Activated CD4-positive, alpha-beta T cell treated with anti-CD3 and anti-CD28 coated beads for 36 hours (primary cell): ENCODE data around the gene MACROD2. TPM values are rescaled to one million over a fixed set of nuclear protein-coding genes. Genes with fewer than 3 reads are reported as not detected.

Experiments used
- ATAC-seq: fragments of 200-7000 bp; cut with Tn5 transposase; one replicate; pipeline ENCODE4 v1.10.0; 2021; ENCODE audit warnings: mild to moderate bottlenecking, moderate library complexity
- CTCF ChIA-PET: fragments of 350-600 bp; sonication (Branson Sonifier 250); formaldehyde crosslinking; loops from one replicate; lab custom pipeline; 2021; ENCODE audit warnings: antibody characterized with exemption; lab: Charles Lee
- POLR2A ChIA-PET: fragments of 350-600 bp; sonication (Branson Sonifier 250); formaldehyde crosslinking; loops from one replicate; lab custom pipeline; 2021; ENCODE audit warnings: antibody characterized with exemption, inconsistent platforms; lab: Charles Lee
- DNase-seq: peaks from one replicate; pipeline ENCODE4 v3.0.0-alpha.2; 2020
- H3K27ac Mint-ChIP-seq: one replicate; pipeline ENCODE4 v1.8.0; 2021; ENCODE audit warnings: mixed read lengths
- H3K27me3 Mint-ChIP-seq: one replicate; pipeline ENCODE4 v1.8.0; 2021; ENCODE audit warnings: mixed read lengths
- H3K36me3 Mint-ChIP-seq: one replicate; pipeline ENCODE4 v1.8.0; 2021; ENCODE audit warnings: low read depth, mixed read lengths
- H3K4me1 Mint-ChIP-seq: one replicate; pipeline ENCODE4 v1.8.0; 2021; ENCODE audit warnings: mixed read lengths
- H3K4me3 Mint-ChIP-seq: one replicate; pipeline ENCODE4 v1.8.0; 2021; ENCODE audit warnings: mild to moderate bottlenecking, moderate library complexity, mixed read lengths
- H3K9me3 Mint-ChIP-seq: one replicate; pipeline ENCODE4 v1.8.0; 2021; ENCODE audit warnings: low read depth, mixed read lengths
- intact Hi-C, 2 experiments: fragments of 100-400 bp; cut with DNase I in 1 of 2; cut with micrococcal nuclease in 1 of 2; formaldehyde crosslinking; loops; one replicate each; pipeline versions ENCODE4 v1.14.2 to v1.15.1; 2022 to 2024; cut with DNase I, micrococcal nuclease
- total RNA-seq, 2 experiments: library from RNA; stranded (reverse); gene quantifications; one replicate each; pipeline ENCODE4 v1.2.3, GENCODE V29; 2021

MACROD2 gene
- total RNA-seq, 2 experiments from 2014 or later, result not detected

GRCh38 chr20:14877301-14878028 lies 882.1 kb downstream of the MACROD2 start:
- intact Hi-C loops, result no loop called here
- Mint-ChIP-seq H3K27ac (no peak overlapping the region), H3K4me1 (no peaks in the 10 kb centered on the region), H3K27me3 (no peaks in the 10 kb centered on the region), H3K9me3 (no peaks in the 10 kb centered on the region), H3K4me3 (no peak overlapping the region), H3K36me3 (no peaks in the 10 kb centered on the region)
- POLR2A ChIA-PET, result no interaction called here
- CTCF ChIA-PET, result no interaction called here
- ATAC-seq, result no peak
- DNase-seq, result no peak

DNA sequence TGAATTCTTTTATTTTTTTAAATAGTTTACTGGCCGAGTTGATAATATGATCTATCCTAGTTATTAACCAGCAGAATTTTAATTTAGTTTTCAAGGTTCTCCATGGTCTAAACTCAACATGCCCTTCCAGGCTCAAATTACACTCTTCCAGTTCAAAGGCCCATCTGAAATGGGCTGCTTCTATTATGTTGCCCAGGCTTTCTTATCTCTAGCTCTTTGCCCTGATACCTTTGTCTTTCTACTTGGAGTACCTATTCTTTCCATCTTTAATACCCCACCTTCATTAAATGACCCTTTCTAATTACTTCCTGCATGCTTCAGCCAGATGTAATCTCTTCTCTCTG lies 883.3 kb downstream of the MACROD2 start:
- ATAC-seq (no peak), DNase-seq (no peak)
- POLR2A ChIA-PET, result no interaction called here
- Mint-ChIP-seq H3K4me1 (no peaks in the 10 kb centered on the region), H3K27ac (no peak overlapping the region), H3K4me3 (no peak overlapping the region), H3K27me3 (no peaks in the 10 kb centered on the region), H3K36me3 (no peaks in the 10 kb centered on the region), H3K9me3 (no peaks in the 10 kb centered on the region)
- CTCF ChIA-PET, result no interaction called here
- intact Hi-C loops, result no loop called here

DNA sequence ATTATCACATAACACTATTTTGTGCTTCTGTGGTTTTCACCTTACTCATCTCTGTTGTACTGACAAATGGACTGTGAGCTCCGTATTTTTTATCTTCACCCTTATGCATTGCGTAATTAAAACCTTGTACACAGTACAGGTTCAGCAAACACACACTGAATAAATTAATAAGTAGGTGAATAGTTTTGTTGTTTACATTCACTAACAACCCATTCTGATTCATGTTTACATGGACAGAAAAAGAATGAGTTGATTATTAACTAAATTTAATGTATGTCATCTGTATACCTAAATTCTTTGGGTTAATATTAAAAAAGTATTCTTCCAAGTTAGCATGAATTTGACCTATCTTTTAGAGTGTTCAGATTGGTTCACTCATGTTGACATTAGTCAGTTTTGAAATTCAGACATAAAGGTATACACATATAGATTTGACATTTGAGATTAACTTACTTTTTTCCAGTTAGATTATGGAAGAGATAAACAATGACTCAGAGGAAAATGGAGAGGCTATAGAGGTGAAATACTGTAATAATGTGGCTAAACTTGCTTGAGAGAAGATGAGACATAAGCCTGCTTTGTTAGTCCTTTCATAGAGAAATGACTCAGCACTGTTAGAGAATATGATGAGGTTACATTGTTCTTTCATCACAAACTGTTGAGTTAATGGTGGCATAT lies 883.8 kb downstream of the MACROD2 start:
- no peaks in the 10 kb centered on the region for H3K36me3 Mint-ChIP-seq
- ATAC-seq (no peak), DNase-seq (no peak)
- no peaks in the 10 kb centered on the region for H3K4me1 Mint-ChIP-seq
- ChIA-PET CTCF (no interaction called here), POLR2A (no interaction called here)
- no peak overlapping the region for H3K4me3 Mint-ChIP-seq
- H3K27ac Mint-ChIP-seq, result no peak overlapping the region
- intact Hi-C loops, result no loop called here
- no peaks in the 10 kb centered on the region for H3K9me3 Mint-ChIP-seq
- H3K27me3 Mint-ChIP-seq, result no peaks in the 10 kb centered on the region

GRCh38 chr20:14879839-14880238 lies 884.5 kb downstream of the MACROD2 start:
- no peak for DNase-seq
- H3K4me1 Mint-ChIP-seq, result no peaks in the 10 kb centered on the region
- H3K4me3 Mint-ChIP-seq, result no peak overlapping the region
- no peak overlapping the region for H3K27ac Mint-ChIP-seq
- ChIA-PET CTCF (no interaction called here), POLR2A (no interaction called here)
- no peak for ATAC-seq
- no peaks in the 10 kb centered on the region for H3K36me3 Mint-ChIP-seq
- intact Hi-C loops, result no loop called here
- no peaks in the 10 kb centered on the region for H3K9me3 Mint-ChIP-seq
- no peaks in the 10 kb centered on the region for H3K27me3 Mint-ChIP-seq

- Mint-ChIP-seq H3K36me3 (no peaks in the 10 kb centered on the region), H3K27me3 (no peaks in the 10 kb centered on the region), H3K27ac (no peak overlapping the region), H3K4me3 (no peak overlapping the region), H3K9me3 (peaks cover 2% of the 10 kb centered on the region), H3K4me1 (no peaks in the 10 kb centered on the region)
- ATAC-seq (no peak), DNase-seq (no peak)
- ChIA-PET CTCF (interaction anchor here (1.0 kb wide), 1 partner anchor 9 kb away, joined by 3 read pairs; no protein-coding TSS in a partner anchor), POLR2A (no interaction called here)
- intact Hi-C loops, result no loop called here
Observed at GRCh38 chr20:14881518-14881917, 886.2 kb downstream of the MACROD2 start.

GRCh38 chr20:14882157-14882556 lies 886.8 kb downstream of the MACROD2 start:
- ATAC-seq, result no peak
- H3K4me3 Mint-ChIP-seq, result no peak overlapping the region
- H3K27me3 Mint-ChIP-seq, result no peaks in the 10 kb centered on the region
- H3K36me3 Mint-ChIP-seq, result no peaks in the 10 kb centered on the region
- no peak overlapping the region for H3K27ac Mint-ChIP-seq
- H3K9me3 Mint-ChIP-seq, result peaks cover 2% of the 10 kb centered on the region
- DNase-seq, result no peak
- ChIA-PET CTCF (interaction anchor here (1.0 kb wide), 1 partner anchor 9 kb away, joined by 3 read pairs; no protein-coding TSS in a partner anchor), POLR2A (no interaction called here)
- intact Hi-C loops, result no loop called here
- H3K4me1 Mint-ChIP-seq, result no peaks in the 10 kb centered on the region

DNA sequence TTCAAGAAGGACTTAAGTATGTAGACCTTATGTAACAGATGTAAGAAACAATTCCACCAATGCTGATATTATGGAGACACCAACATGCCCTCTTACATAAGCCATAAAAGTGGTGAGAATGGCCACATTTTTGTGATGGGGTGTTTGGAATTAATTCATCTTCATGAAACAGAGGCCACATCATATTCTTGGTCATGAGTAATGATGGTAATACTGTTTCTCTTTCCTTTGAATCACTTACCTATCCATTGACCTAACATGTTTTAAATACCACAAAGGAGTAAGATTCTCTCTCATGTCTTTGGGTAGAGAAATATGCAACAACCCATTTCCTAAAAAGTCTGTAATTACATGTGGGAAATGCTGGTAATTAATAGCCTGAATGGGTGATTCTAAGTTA lies 887.5 kb downstream of the MACROD2 start:
- ATAC-seq (no peak), DNase-seq (no peak)
- Mint-ChIP-seq H3K27me3 (no peaks in the 10 kb centered on the region), H3K9me3 (peaks cover 2% of the 10 kb centered on the region), H3K36me3 (no peaks in the 10 kb centered on the region), H3K4me1 (no peaks in the 10 kb centered on the region), H3K4me3 (no peak overlapping the region), H3K27ac (no peak overlapping the region)
- intact Hi-C loops, result no loop called here
- POLR2A ChIA-PET, result no interaction called here
- CTCF ChIA-PET, result no interaction called here

DNA sequence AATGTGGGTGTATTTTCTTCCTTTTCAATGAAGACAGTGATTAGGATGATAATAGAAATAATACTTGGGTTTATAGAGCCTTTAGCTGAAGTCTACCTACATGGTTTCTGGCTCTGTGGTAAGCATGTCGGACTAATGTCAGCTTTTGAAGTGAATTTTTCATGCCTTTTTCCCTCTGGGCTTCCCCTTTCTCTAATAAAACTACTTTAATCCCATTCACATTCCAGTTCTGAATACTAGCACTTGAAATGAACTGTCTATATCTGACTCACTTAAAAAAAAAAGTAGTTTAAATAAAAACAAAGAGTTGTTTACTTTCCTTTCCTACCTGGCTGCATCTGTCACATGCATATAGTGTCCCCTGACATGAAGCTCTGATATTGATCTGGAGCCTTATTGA lies 888.0 kb downstream of the MACROD2 start:
- CTCF ChIA-PET, result interaction anchor here (0.6 to 0.7 kb wide), 2 partner anchors 67 to 70 kb away, joined by 3 read pairs; no protein-coding TSS in a partner anchor
- no peak for ATAC-seq
- intact Hi-C loops, result no loop called here
- no peaks in the 10 kb centered on the region for H3K36me3 Mint-ChIP-seq
- no peak overlapping the region for H3K27ac Mint-ChIP-seq
- DNase-seq, result no peak
- POLR2A ChIA-PET, result no interaction called here
- peaks cover 2% of the 10 kb centered on the region for H3K9me3 Mint-ChIP-seq
- H3K27me3 Mint-ChIP-seq, result no peaks in the 10 kb centered on the region
- H3K4me3 Mint-ChIP-seq, result no peak overlapping the region
- H3K4me1 Mint-ChIP-seq, result no peaks in the 10 kb centered on the region

DNA sequence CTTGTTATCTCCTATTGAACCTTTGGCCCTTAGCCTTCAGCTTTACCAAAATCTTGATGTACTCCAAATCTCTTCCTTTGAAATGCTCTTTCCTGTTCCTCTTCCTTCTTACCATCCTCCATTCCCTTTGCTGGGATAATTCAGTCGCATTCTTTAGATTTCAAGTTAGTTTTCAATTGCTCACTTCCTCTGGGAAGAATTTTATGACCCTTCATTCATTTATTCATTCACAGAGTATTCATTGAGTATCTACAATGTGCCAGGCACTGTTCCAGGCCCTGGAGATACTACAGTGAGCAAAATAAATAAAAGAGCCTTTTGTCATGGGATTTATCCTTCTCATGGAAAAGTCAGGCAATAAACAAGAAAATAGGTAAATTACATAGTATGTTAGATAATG lies 890.3 kb downstream of the MACROD2 start:
- ATAC-seq (no peak), DNase-seq (no peak)
- no peak overlapping the region for H3K27ac Mint-ChIP-seq
- intact Hi-C loops, result no loop called here
- no peak overlapping the region for H3K4me3 Mint-ChIP-seq
- POLR2A ChIA-PET, result no interaction called here
- no peaks in the 10 kb centered on the region for H3K36me3 Mint-ChIP-seq
- peaks cover 8% of the 10 kb centered on the region for H3K9me3 Mint-ChIP-seq
- no peaks in the 10 kb centered on the region for H3K27me3 Mint-ChIP-seq
- no peaks in the 10 kb centered on the region for H3K4me1 Mint-ChIP-seq
- CTCF ChIA-PET, result no interaction called here

DNA sequence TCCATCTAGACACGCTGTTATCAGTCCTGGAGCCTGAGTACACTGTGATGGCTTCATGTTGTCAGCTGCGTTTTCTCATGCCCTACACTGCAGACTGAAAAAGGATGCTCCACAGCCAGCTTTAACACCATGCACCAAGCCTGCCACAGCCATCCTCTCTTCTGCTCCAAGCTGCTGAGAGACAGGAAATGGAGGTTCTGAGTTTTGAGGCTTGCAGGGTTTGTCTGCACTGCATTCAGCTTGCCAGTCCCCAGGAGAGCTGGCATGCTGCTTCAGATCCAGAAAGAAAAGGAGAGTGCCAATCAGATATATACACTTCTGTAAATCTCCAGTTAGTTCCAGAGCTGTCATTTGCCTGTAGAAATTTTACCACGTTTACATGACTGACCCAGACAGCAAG lies 892.8 kb downstream of the MACROD2 start:
- Mint-ChIP-seq H3K9me3 (peaks cover 8% of the 10 kb centered on the region), H3K4me1 (no peaks in the 10 kb centered on the region), H3K4me3 (no peak overlapping the region), H3K27ac (no peak overlapping the region), H3K36me3 (no peaks in the 10 kb centered on the region), H3K27me3 (no peaks in the 10 kb centered on the region)
- intact Hi-C loops, result no loop called here
- ATAC-seq, result no peak
- ChIA-PET POLR2A (no interaction called here), CTCF (no interaction called here)
- no peak for DNase-seq

GRCh38 chr20:14889496-14890255 lies 894.4 kb downstream of the MACROD2 start:
- CTCF ChIA-PET, result no interaction called here
- Mint-ChIP-seq H3K27me3 (no peaks in the 10 kb centered on the region), H3K4me1 (no peaks in the 10 kb centered on the region), H3K9me3 (peaks cover 8% of the 10 kb centered on the region), H3K27ac (no peak overlapping the region), H3K36me3 (no peaks in the 10 kb centered on the region), H3K4me3 (no peak overlapping the region)
- POLR2A ChIA-PET, result no interaction called here
- no peak for ATAC-seq
- no peak for DNase-seq
- intact Hi-C loops, result no loop called here

DNA sequence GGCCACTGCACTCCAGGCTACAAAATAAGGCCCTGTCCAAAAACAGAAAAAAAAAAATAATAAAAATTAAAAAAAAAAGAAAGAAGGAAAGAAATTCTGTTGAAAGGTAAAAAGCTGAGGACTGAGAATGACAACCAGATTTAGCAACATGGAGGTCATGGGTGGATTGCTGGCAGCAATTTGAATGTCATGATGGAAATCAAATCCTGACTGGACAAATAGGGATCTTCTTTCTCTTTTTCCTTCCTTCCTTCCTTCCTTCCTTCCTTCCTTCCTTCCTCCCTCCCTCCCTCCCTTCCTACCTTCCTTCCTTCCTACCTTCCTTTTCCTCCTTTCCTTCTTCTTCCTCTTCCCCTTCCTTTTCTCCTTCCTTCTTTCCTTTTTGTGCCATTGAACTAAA lies 895.4 kb downstream of the MACROD2 start:
- H3K36me3 Mint-ChIP-seq, result no peaks in the 10 kb centered on the region
- H3K27ac Mint-ChIP-seq, result no peak overlapping the region
- POLR2A ChIA-PET, result no interaction called here
- DNase-seq (no peak), ATAC-seq (no peak)
- H3K27me3 Mint-ChIP-seq, result no peaks in the 10 kb centered on the region
- no peak overlapping the region for H3K4me3 Mint-ChIP-seq
- H3K9me3 Mint-ChIP-seq, result peaks cover 11% of the 10 kb centered on the region
- intact Hi-C loops, result no loop called here
- H3K4me1 Mint-ChIP-seq, result no peaks in the 10 kb centered on the region
- CTCF ChIA-PET, result interaction anchor here (0.6 kb wide), 1 partner anchor 9 kb away, joined by 3 read pairs; no protein-coding TSS in a partner anchor
